ENCODE data around the gene MBP. TPM values are rescaled to one million over a fixed set of nuclear protein-coding genes. Genes with fewer than 3 reads are reported as not detected.

The MBP gene
- total and polyA plus RNA-seq, 2 of the 13 experiments (the other 11 are each of a cell fraction or from before 2014, with no cell fraction given) = 5.0 to 8.5 TPM

DNA sequence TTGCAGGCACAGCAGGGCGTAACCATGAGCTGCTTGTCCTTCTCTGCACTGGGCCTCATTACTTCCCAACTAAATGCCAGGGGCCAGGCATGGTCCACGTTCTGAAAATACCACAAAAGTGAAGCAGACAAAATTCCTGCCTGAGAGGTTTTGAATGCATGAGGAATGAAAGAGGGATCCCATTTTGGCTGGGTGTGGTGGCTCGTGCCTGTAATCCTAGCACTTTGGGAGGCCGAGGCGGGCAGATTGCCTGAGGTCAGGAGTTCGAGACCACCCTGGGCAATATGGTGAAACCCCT lies 139.5 kb downstream of the MBP start:
- ATAC-seq (no peak), FAIRE-seq (no peak), DNase-seq (ENCODE audit: low spot score) (no peak)
- Histone ChIP-seq H4K20me1 (ENCODE audit: insufficient read depth, low read length) (no peaks in the 10 kb centered on the region), H3K4me1 (ENCODE audit: insufficient read depth, low read length) (peaks cover 32% of the 10 kb centered on the region), H3K79me2 (ENCODE audit: insufficient read depth, low read length) (no peaks in the 10 kb centered on the region), H3K36me3 (replicated peaks in 1 of 2; ENCODE audit: control insufficient read depth in 1 of 2, insufficient read depth in 2 of 2, low read length in 2 of 2) (no peaks in the 10 kb centered on the region), H3K4me3 (replicated peaks in 1 of 3; ENCODE audit: insufficient read depth in 1 of 3, low read depth in 2 of 3, low read length in 3 of 3) (no peak overlapping the region), H3K27ac (ENCODE audit: extremely low read length, insufficient read depth, low read length) (no peak overlapping the region), H3K4me2 (ENCODE audit: low read depth, low read length) (peak overlapping the region; percentile 11; the same call in 1 of the 2 replicates), H3K9ac (ENCODE audit: insufficient read depth, low read depth, low read length) (no peak overlapping the region), H3K27me3 (ENCODE audit: control insufficient read depth in 1 of 2, insufficient read depth in 2 of 2, low read length in 2 of 2) (no peaks in the 10 kb centered on the region; a peak in 1 of 5 replicates), H3K9me3 (ENCODE audit: low read length) (no peaks in the 10 kb centered on the region), H2AFZ (ENCODE audit: low read length) (no peak overlapping the region)
- intact Hi-C loops (cut with micrococcal nuclease; ENCODE audit: unreplicated experiment) = no loop called here
- WGBS (ENCODE audit: low lambda C conversion rate) = 81% methylated on average over 6 of the region's 6 CpGs
- in situ Hi-C loops (cut with HindIII; ENCODE audit: extremely low pct_ligation_motif_present, low pct_unique_long_range_greater_than_20kb) = loop anchor here (10.0 kb wide), 2 partner anchors 212 to 662 kb away; no protein-coding TSS in a partner anchor
- BruUV-seq (replicated peaks) = no TSS peak
- ChIA-PET CTCF (ENCODE audit: low intra/inter-chr PET ratio, low total read pairs) (no interaction called here), POLR2A (interaction anchor here (0.8 kb wide), 1 partner anchor 9 kb away, joined by 3 read pairs; no protein-coding TSS in a partner anchor)
- TF ChIP-seq ZNF501 (CRISPR knock-in tag; IDR thresholded peaks at IDR 0.05) (no peak), CCDC6 (CRISPR knock-in tag; IDR thresholded peaks at IDR 0.05) (no peak), ZNF24 (IDR thresholded peaks at IDR 0.05) (no peak), RFXANK (CRISPR knock-in tag; IDR thresholded peaks at IDR 0.05) (no peak)

DNA sequence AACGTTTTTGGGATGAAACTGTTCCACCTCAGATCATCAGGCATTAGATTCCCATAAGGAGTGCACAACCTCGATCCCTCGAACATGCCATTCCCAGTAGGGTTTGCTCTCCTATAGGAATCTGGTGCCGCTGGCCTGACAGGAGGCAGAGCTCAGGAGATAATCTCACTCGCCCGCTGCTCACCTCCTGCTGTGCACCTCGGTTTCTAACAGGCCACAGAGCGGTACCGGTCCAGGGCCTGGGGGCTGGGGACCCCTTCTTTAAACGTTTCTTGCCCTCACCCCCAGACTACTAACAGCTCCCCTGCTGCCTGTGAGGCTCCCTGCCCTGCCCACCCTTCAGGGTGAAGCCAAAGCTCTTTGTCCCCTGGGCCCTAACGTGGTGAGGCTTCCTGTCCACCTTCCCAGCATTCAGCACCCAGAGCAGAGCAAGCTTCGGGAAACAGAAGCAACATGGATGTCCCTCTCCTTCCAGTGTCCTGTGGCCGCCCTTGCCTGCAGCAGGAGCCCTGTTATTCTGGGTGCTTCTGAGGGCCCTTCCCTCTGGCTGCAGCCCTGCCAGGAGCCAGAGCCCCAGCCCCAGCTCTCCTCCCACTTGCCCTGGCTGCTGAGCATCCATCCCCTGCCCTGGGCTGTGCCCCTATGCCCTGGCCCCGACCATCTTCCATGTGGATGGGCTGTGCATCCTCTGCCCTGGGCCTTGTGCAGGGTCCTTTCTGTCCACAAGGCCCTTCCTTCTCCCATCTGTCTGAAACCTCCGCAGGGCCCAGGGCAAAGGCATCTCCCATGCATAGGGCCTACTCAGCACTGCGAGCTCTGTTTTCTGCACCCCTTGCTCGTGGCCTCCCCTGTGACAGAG lies 140.1 kb downstream of the MBP start:
- no peaks in the 10 kb centered on the region; a peak in 1 of 5 replicates for H3K27me3 ChIP-seq (ENCODE audit: control insufficient read depth in 1 of 2, insufficient read depth in 2 of 2, low read length in 2 of 2)
- H3K36me3 ChIP-seq (replicated peaks in 1 of 2; ENCODE audit: control insufficient read depth in 1 of 2, insufficient read depth in 2 of 2, low read length in 2 of 2) = no peaks in the 10 kb centered on the region
- peaks cover 32% of the 10 kb centered on the region for H3K4me1 ChIP-seq (ENCODE audit: insufficient read depth, low read length)
- DNase-seq (ENCODE audit: low spot score) = no peak
- H4K20me1 ChIP-seq (ENCODE audit: insufficient read depth, low read length) = no peaks in the 10 kb centered on the region
- ChIA-PET POLR2A (interaction anchor here (0.8 kb wide), 1 partner anchor 8 kb away, joined by 3 read pairs; no protein-coding TSS in a partner anchor), CTCF (ENCODE audit: low intra/inter-chr PET ratio, low total read pairs) (no interaction called here)
- 66% methylated on average over 16 of the region's 17 CpGs for WGBS (ENCODE audit: low lambda C conversion rate)
- H3K9ac ChIP-seq (ENCODE audit: insufficient read depth, low read depth, low read length) = no peak overlapping the region
- no peak overlapping the region for H2AFZ ChIP-seq (ENCODE audit: low read length)
- in situ Hi-C loops (cut with HindIII; ENCODE audit: extremely low pct_ligation_motif_present, low pct_unique_long_range_greater_than_20kb) (loop anchor here (10.0 kb wide), 2 partner anchors 212 to 662 kb away; no protein-coding TSS in a partner anchor), intact Hi-C loops (cut with micrococcal nuclease; ENCODE audit: unreplicated experiment) (no loop called here)
- H3K4me3 ChIP-seq (replicated peaks in 1 of 3; ENCODE audit: insufficient read depth in 1 of 3, low read depth in 2 of 3, low read length in 3 of 3) = no peak overlapping the region
- H3K4me2 ChIP-seq (ENCODE audit: low read depth, low read length) = peak overlapping the region; percentile 11; the same call in 1 of the 2 replicates
- FAIRE-seq = no peak
- H3K27ac ChIP-seq (ENCODE audit: extremely low read length, insufficient read depth, low read length) = no peak overlapping the region
- peak; percentile 18 for ATAC-seq
- H3K9me3 ChIP-seq (ENCODE audit: low read length) = no peaks in the 10 kb centered on the region
- H3K79me2 ChIP-seq (ENCODE audit: insufficient read depth, low read length) = no peaks in the 10 kb centered on the region
- no TSS peak for BruUV-seq (replicated peaks)
- no peak for TF ChIP-seq NFKBIZ (CRISPR knock-in tag; IDR thresholded peaks at IDR 0.05)
- TF ChIP-seq, protein P1, sequence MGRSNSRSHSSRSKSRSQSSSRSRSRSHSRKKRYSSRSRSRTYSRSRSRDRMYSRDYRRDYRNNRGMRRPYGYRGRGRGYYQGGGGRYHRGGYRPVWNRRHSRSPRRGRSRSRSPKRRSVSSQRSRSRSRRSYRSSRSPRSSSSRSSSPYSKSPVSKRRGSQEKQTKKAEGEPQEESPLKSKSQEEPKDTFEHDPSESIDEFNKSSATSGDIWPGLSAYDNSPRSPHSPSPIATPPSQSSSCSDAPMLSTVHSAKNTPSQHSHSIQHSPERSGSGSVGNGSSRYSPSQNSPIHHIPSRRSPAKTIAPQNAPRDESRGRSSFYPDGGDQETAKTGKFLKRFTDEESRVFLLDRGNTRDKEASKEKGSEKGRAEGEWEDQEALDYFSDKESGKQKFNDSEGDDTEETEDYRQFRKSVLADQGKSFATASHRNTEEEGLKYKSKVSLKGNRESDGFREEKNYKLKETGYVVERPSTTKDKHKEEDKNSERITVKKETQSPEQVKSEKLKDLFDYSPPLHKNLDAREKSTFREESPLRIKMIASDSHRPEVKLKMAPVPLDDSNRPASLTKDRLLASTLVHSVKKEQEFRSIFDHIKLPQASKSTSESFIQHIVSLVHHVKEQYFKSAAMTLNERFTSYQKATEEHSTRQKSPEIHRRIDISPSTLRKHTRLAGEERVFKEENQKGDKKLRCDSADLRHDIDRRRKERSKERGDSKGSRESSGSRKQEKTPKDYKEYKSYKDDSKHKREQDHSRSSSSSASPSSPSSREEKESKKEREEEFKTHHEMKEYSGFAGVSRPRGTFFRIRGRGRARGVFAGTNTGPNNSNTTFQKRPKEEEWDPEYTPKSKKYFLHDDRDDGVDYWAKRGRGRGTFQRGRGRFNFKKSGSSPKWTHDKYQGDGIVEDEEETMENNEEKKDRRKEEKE (IDR thresholded peaks at IDR 0.05) = no peak
- TF ChIP-seq RELA (CRISPR knock-in tag; IDR thresholded peaks at IDR 0.05) = no peak
- TF ChIP-seq REXO4 (CRISPR knock-in tag; IDR thresholded peaks at IDR 0.05; ENCODE audit: borderline replicate concordance) = no peak
- no peak for TF ChIP-seq ZMYM2 (CRISPR knock-in tag; IDR thresholded peaks at IDR 0.05)
- no peak for TF ChIP-seq NR2F1 (CRISPR knock-in tag; IDR thresholded peaks at IDR 0.05)
- TF ChIP-seq, protein P2, sequence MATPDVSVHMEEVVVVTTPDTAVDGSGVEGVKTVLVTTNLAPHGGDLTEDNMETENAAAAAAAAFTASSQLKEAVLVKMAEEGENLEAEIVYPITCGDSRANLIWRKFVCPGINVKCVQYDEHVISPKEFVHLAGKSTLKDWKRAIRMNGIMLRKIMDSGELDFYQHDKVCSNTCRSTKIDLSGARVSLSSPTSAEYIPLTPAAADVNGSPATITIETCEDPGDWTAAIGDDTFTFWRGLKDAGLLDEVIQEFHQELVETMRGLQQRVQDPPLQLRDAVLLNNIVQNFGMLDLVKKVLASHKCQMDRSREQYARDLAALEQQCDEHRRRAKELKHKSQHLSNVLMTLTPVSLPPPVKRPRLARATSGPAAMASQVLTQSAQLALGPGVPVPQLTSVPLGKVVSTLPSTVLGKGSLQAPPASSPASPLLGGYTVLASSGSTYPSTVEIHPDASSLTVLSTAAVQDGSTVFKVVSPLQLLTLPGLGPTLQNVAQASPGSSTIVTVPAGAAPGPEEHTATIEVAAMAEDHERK (CRISPR knock-in tag; IDR thresholded peaks at IDR 0.05; ENCODE audit: low read depth) = no peak
- no peak for TF ChIP-seq ETV6 (CRISPR knock-in tag; conservative IDR thresholded peaks at IDR 0.05)
- TF ChIP-seq, protein P3, sequence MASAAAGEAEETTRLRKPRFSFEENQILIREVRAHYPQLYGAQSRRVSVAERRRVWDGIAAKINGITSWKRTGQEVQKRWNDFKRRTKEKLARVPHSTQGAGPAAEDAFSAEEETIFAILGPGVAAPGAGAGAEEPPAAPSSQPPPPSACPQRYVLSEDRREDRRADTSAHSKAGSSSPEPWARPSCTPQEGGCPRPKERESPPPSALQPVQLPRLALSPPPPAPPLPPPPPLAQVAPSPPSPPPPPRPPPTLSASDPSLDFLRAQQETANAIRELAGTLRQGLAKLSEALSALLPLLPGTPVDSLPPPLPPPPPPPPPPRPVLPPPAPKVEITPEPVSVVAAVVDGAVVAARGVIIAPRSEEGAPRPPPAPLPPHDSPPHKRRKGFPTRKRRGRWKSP (CRISPR knock-in tag; IDR thresholded peaks at IDR 0.05) = no peak

Measured in HepG2 (cell line).